GM19463 (cell line): ENCODE measurements around the gene CAT.

Experiments
- ATAC-seq: cut with Tn5 transposase; IDR thresholded peaks from one replicate; pipeline ENCODE4 v1.9.1; 2021; ENCODE audit warnings: mild to moderate bottlenecking, moderate library complexity; ENCODE audit not compliant: unreplicated experiment

Gene CAT

DNA sequence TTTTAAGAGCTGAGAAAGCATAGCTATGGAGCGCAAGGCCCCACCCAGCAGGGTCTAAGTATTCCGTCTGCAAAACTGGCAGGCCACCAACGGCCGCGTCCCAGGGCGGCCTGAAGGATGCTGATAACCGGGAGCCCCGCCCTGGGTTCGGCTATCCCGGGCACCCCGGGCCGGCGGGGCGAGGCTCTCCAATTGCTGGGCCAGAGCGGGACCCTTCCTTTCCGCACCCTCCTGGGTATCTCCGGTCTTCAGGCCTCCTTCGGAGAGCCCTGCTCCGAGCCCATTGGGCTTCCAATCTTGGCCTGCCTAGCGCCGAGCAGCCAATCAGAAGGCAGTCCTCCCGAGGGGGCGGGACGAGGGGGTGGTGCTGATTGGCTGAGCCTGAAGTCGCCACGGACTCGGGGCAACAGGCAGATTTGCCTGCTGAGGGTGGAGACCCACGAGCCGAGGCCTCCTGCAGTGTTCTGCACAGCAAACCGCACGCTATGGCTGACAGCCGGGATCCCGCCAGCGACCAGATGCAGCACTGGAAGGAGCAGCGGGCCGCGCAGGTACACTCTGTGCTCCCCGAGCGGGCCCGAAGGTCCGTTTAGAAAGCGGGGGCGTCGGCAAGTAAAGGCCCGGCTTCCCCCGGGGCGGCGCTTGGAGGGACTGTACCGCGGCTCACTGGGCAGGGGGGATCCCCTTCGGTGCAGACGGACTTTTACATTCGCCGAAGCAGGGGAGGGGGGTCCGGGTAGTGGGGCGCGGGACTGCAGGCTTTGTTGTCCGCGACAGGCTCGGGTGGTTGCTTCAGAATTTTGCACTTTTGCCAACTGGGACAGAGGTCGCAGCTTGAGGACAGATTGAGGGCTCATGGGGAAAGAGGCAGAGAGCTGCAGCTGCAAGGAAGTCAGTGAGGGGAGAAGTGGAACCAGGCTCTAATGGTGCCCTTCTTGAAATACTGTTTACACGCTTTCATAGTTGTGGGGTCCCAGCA is at the start of gene CAT:
Gene CAT (plus strand): TSS at position 406 of the 979 bp plus-strand sequence. CDS start 80 bp downstream, at position 486.
- ATAC-seq: peak; percentile 97

DNA sequence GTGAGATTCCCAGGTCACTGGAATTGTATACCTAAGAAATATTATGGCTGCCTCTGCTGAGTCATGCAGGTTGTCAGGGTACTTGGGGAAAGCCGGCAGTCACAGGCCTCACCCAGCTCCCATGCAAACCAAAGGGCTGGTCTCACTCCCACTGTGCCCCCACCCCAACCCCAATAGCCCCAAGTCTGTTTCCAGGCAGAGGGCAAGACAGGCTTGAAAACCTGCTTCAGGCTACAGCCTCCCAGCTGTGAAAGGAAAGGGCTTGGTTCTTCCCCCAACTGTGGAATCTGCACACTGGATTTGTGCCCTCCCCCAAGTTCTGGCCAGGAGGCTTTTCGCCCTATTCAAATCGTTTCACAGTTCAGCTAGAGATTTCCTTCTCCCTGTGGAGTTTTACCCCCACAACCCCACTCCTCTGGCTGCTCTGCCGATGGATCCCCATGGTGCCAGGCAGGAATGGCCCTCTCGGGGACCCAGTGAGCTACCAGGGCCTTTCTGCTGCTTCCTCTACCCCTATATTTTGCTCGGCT is 43.9 kb upstream of the CAT start:
- ATAC-seq: no peak

DNA sequence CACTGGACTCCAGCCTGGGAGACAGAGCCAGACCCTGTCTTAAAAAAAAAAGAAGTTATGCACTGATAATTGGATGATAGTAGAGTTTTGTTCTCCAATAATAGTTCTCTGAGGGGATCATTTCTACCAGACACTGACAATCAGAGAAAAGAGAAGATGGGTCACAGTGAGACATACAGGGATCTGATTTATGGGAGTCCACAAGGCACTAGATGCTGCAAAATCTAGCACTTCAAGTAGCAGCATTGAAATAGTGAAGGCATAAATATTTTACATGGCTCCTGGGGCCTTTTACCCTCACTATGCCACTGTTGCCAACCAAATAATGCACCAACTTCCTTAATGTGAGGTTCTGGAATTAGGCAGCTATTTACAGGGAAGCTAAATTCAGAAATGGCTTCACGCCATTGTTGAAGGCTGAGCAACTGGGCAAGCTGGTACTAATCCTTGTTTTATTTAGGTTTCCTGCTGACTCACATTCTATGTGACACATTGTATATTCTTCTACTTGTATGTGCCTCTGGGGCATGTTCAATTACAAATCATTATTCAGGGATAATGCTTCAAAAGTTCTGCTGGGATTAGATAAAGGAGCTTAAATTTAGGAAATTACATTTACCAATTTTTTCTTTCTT is 42.7 kb upstream of the CAT start:
- ATAC-seq: no peak

DNA sequence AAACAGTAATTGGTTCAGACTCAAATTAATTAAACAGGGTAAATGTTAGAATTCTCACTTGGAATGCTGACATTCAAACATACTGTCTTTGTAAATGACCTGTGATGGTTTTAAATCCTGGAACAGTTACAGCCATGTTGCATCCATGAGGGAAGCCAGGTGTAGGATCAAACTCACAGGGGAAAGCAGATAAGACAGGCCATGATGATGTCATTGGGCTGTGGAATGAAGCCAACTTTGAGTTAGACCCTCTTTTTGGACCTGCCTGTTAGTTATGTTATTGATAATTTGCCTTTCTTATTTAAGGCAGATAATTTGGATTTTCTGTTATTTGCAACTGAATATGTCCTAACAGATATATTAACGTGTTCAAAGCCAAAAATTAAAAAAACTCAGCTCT is 41.6 kb upstream of the CAT start:
- ATAC-seq: no peak

DNA sequence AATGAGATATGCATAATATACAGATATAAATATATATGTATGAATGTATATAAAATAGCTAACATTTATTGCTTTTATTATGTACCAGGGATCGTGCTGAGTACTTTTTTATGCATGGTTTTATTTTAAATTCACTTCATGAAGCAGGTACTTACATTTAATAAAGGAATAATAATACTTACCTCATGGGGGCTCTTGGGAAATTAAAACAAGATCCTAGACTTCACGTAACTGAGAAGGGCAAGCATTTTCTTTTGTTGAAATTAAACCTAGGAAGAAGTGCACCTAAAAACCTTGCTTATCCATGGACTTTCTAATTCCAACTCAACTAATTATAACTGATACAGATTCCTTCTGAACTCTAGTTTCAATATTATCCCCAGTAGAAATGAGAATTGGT is 40.9 kb upstream of the CAT start:
- no peak for ATAC-seq

DNA sequence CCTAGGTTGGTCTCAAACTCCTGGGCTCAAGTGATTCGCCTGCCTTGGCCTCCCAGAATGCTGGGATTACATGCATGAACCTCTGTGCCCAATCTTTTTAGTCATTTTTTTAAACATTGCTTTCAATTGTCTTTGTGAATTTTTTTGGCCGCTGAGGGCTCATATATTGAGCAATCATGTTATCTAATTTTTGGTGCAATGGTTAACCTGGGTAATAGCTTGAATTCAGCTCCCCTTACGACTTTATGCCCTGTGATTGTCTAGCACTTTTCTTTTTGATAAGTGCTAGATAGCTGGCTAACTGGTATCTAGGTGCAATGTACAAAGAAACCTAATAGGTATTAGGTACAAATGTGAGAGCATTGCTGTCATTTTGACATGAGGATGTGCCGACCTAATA is 35.3 kb upstream of the CAT start:
- ATAC-seq: no peak

DNA sequence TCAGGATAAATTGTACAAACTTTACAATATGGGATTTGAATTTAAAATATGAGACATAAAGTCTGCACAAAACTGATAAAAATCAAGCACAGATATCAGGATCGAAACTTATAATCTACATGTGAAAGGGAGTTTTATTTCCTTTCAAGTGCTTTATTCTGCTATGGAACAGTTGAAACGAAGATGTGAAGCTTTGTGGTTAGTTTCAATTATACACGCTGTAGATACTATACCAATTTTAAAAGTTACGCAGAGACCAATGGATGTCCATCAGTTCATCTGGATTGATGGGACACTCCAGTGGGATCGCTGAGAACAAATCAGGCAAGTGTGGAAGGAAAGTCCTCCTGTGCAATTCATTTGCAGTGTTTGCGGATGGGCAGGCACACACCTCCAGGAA is 34.5 kb upstream of the CAT start:
- ATAC-seq: no peak

DNA sequence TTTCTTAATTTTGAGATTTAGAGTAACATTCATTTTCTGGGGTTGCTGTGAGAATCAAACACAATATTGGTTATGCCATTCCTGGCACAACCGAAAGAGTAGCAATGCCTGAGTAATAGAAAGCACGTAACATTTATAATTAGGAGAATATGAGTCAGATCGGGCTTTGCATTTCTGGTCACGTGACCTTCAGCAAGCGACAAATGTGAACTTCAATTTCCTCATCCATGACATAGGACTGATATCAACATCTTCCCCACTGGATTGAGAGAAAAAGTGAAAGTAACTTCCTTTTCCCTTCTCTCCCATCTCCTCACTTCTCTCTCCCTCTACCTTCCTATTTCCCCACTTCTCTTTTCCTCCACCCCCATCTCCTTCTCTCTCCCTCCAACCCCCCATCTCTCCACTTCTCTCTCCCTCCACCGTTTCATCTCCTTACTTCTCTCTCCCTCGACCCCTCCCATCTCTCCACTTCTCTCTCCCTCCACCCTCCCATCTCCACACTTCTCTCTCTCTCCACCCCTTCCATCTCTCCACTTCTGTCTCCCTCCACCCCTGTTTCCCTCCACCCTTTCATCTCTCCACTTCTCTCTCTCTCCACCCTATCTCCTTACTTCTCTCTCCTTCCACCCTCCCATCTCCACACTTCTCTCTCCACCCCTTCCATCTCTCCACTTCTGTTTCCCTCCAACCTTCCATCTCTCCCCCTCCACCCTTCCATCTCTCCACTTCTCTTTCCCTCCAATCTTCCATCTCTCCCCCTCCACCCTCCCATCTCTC is 33.5 kb upstream of the CAT start:
- no peak for ATAC-seq

DNA sequence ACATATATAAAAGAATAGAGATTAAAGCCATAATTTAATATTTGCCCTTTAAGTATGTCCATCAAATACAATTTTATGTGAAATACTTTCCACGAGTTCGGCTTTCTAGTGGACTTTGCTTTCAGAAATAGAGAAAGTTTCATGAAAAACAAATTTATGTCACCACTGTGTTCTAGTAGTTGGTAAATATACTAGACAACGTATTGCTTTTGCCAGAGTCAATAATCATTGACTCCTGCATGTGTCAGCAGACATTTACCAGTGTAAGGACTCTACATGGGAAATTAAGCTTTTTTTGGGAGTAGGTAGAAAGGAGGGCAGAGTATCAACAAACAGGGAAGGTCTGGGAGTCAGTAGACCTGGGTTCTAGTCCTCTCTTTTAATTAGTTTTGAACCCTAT is 32.3 kb upstream of the CAT start:
- ATAC-seq: no peak

DNA sequence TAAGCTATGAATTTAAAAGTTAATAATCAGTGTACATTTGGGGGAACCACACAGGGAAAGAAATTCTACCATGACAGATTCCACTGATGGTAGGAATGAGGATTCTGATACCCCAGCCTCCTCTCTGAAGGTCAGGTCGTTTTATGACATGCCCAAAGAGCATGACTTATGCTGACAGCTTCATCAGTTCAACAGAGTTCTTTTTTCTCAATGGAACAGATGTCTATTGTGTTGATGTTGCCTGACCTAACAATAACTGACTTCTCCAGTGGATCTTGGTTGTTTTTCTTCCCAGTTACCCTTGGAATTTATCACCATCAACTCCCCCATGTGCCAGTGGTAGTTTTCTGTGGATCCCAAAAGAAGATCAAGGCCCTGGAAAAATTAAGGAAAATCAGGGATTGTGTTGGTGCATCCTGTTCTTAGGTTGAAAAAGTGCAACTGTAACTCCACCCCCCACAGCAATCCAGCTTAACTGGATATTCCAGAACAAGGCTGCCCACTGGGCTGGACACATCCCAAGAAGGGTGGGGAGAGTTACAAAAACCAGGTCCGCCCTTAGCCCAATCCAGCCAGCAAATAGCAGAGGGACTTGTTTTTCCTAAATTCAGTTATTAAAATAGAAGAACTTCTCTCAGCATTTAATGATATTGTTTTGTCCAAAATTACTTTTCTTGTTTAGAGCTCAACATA is 31.5 kb upstream of the CAT start:
- ATAC-seq: no peak

DNA sequence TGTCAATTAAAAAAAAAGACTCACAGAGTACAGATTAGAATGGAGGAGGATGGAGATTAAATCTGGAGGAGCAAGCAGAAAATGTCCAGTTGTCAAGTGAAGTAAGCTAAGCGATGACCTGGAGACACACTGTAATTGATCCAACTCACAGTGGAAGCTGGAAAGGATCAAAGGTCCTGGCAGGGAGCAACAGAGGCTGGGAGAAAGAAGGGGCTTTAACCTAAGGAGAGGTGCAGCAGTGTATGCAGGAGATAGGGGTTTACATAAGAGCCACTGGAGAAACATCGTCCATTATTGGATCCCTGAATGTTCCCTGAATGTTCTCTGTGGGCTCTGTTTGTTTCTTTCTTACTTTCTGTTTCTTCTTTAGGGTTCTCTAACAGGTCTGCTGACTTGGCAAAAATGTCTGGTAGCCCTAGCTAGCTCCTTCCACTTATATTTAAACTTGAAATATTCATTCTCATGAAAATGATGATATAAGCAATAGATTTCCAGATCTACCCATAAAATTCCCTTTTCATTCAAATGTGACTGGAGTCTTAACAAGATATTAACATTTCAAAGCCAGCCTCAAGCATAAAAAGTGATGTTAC is 30.1 kb upstream of the CAT start:
- no peak for ATAC-seq

DNA sequence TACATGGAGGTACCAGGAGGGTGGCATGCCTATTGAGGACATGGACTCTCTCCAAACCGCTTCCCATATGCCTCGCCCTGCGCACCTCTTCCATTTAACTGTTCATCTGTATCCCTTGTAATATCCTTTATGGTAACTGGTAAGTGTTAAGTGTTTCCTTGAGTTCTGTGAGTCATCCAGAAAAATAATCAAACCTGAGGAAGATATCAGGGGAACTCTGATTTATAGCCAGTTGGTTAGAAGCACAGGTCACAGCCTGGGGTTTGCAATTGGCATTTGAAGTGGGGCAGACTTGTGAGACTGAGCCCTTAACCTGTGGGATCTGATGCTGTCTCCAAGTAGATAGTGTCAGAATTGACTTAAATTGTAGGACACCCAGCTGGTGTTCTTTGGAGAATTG is 27.6 kb upstream of the CAT start:
- no peak for ATAC-seq

DNA sequence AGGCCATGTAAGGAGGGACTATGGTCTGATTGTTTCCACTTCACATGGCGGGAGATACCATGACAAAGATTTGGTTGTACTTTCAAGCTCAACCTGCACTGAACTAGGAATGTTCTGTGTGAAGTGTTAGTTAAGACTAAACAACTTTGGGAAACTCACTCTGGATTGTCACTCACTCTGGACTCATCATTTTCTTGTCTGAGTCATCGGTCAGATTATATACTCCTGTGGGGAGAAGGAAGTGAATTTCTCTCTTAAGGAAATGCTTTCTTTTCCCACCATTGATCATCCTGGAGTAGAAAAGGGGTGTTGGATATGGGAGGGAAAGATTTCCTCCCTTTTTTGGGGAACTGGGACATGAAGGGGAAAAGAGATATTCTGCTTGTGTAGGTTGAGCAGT is 26.9 kb upstream of the CAT start:
- ATAC-seq: no peak

DNA sequence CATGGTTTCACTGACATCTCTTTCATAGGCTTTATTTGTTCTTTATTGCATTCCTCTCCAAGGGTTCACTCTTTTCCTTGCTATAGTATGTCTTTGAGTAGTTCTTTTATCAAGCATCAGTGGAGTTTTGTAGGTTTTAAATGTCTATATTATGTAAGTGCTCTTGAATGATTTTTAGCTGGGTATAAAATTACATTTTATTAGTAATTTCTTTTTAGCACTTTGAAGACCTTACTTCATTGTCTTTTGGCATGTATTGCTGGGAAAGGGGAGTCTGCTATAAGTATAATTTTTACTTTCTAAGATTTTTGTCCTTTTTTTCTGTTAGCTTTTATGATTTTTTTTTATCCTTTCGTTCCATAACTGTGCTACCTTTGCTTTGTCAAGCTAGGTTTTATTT is 25.5 kb upstream of the CAT start:
- no peak for ATAC-seq

DNA sequence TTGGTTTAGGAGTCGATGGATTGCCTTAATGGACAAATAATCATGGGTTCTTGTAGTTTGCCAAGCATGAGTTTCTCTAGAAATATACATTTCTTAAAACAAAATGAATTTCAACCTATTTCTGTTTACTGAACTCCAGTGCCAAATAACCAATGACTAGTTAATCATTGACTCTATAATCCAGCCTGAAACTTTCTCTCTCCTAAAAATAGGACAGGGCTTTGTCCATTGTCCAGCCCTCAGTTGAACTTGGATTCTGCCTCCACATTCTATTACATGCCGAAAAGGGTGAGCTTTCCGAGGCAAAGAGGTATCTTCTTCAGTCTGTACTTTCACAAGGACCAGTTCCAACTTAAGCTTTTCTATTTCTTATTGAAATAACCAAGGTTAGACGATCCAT is 23.2 kb upstream of the CAT start:
- ATAC-seq: no peak

DNA sequence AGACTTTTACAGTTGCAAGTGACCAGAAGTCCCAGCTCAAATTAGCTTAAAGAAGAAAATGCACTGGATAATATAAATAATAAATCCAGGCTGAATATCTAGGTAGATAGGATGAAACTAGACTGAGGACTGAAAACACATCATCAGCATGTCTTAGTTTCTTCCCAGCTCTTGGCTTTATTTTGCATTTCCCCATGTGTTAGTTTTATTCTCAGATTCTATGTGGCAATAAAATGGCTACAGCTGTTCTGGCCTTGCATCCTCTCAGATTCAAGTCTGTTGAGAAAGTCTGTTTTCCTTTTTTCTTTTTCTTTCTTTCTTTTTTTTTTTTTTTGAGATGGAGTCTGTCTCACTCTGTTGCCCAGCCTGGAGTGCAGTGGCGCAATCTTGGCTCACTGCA is 22.6 kb upstream of the CAT start:
- no peak for ATAC-seq

DNA sequence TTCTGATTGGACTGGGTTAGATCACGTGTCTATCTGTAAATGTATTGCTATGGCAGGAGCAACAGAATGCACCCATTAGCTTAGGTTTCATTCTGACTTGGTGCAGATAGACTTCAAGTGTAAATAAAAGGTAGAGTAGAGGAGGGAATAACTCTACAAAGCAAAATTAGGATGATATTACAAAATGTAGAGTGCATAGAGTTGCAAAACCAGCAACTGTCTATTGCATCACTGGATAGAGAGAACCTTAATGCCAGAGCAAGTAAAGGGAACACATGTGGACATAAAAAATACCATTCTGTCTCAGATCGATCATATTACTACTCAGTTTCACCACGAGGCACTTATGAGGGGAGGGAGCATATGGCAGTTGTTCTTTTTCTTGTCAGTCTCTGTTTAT is 22.0 kb upstream of the CAT start:
- ATAC-seq: no peak

DNA sequence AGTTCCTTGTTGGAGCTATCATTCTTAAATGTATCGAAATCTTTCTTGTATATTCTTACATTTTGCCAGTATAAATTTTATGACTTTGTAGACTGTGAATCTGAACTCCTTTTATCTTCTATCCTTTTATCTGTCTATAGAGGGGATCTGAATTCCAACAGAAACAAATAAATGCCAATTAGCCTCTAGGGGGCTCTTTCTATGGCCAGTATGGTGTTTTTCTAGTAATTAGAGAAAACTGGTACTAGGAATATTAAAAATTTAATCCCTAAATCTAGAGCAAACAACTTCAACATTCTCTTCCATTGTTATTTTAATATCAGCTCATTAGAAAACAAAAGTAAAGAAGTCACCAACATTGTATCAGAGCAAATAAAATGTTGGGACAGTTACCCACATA is 21.5 kb upstream of the CAT start:
- no peak for ATAC-seq

DNA sequence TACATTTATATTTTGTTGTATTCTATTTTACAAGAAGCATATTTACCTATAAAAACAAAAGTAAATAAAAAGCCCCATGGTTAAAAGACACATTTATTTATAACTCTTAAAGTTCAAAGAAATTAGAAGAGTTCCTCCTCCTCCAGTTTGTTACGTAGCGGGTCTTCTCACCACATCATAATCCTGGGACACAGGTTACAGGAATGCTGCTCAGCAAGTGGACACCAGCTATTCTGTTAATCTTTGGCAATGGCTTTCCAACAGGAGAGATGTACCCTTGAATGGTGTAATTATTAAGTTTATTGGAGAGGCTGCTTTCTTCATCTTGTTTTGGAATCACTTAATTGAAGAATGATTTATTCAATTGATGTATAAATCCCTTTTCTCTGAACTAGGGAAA is 19.6 kb upstream of the CAT start:
- no peak for ATAC-seq

DNA sequence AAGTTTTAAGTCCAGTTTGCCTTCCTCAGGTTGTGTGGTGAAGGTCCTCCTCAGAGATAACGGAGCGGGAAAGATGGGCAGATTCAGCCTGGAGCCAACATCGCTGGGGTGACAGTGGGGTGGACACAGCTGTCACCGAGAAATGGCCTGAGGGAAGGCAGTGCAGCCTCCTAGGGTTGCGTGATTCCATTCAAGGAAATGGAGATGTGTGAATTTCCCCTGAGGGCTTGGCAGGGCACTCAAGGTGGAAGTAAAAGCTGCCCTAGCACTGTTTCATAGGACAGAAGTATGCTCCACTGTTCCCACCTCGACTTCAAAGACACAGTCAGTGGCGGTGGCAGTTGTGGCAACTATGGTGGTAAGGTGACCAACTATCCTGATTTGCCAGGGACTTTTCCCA is 15.4 kb upstream of the CAT start:
- ATAC-seq: no peak
